Mesenchymal stem cell (in vitro differentiated cells and primary cell): ENCODE results near the gene P3H3.

Source experiments
- DNase-seq: peaks from one replicate; pipeline ENCODE4 v3.0.0-alpha.2; 2013
- H2AFZ ChIP-seq: one replicate; pipeline ENCODE4 v1.6.1; 2013; ENCODE audit warnings: low read depth, mild to moderate bottlenecking, control low read depth, inconsistent platforms, low read length, moderate library complexity
- H2AK5ac ChIP-seq: 2 replicates; pipeline ENCODE4 v1.6.1; 2013; ENCODE audit warnings: low read length, moderate library complexity, mild to moderate bottlenecking, inconsistent platforms; ENCODE audit not compliant: severe bottlenecking
- H2BK120ac ChIP-seq: one replicate; pipeline ENCODE4 v1.6.1; 2013; ENCODE audit warnings: low read depth, mild to moderate bottlenecking, inconsistent platforms, low read length, moderate library complexity
- H2BK12ac ChIP-seq, 2 experiments: one replicate each; pipeline ENCODE4 v1.6.1; 2013; ENCODE audit warnings: inconsistent platforms in 2 of 2, low read length in 2 of 2, mild to moderate bottlenecking in 2 of 2, moderate library complexity in 2 of 2, control low read depth in 1 of 2
- H2BK15ac ChIP-seq: one replicate; pipeline ENCODE4 v1.6.1; 2013; ENCODE audit warnings: mild to moderate bottlenecking, low read depth, inconsistent platforms; ENCODE audit not compliant: poor library complexity, severe bottlenecking
- H2BK5ac ChIP-seq: 2 replicates; pipeline ENCODE4 v1.6.1; 2013; ENCODE audit warnings: low read depth, mild to moderate bottlenecking, low read length, control low read depth, inconsistent platforms; ENCODE audit not compliant: poor library complexity, severe bottlenecking
- H3K14ac ChIP-seq, 2 experiments: one replicate each; pipeline ENCODE4 v1.6.1; 2013; ENCODE audit warnings: inconsistent platforms in 2 of 2, low read length in 2 of 2, control low read depth in 1 of 2, mild to moderate bottlenecking in 1 of 2, moderate library complexity in 1 of 2
- H3K18ac ChIP-seq, 2 experiments: one replicate each; pipeline ENCODE4 v1.6.1; 2013; ENCODE audit warnings: inconsistent platforms in 2 of 2, low read length in 2 of 2, control low read depth in 1 of 2, low read depth in 1 of 2, mild to moderate bottlenecking in 1 of 2
- H3K23ac ChIP-seq, 2 experiments: one replicate each; pipeline ENCODE4 v1.6.1; 2013; ENCODE audit warnings: inconsistent platforms in 2 of 2, low read length in 2 of 2, mild to moderate bottlenecking in 2 of 2, moderate library complexity in 2 of 2, control low read depth in 1 of 2
- H3K27ac ChIP-seq: 2 replicates; pipeline ENCODE4 v1.5.1; 2013; ENCODE audit warnings: mild to moderate bottlenecking, moderate library complexity, low read length, control low read depth, inconsistent platforms; ENCODE audit not compliant: poor library complexity, severe bottlenecking
- H3K27me3 ChIP-seq, 2 experiments: 2 replicates each; pipeline versions ENCODE4 v1.6.1 to v1.7.0; 2013; ENCODE audit warnings: low read length in 2 of 2, mild to moderate bottlenecking in 2 of 2, moderate library complexity in 2 of 2, control low read depth in 1 of 2, inconsistent platforms in 1 of 2; ENCODE audit not compliant: control insufficient read depth in 1 of 2, insufficient read depth in 1 of 2
- H3K36me3 ChIP-seq, 2 experiments: 2 replicates each; pipeline versions ENCODE4 v1.6.1 to v1.7.0; 2013; ENCODE audit warnings: low read length in 2 of 2, control low read depth in 1 of 2, inconsistent platforms in 1 of 2, low read depth in 1 of 2, mild to moderate bottlenecking in 1 of 2; ENCODE audit not compliant: insufficient read depth in 2 of 2, control insufficient read depth in 1 of 2
- H3K4ac ChIP-seq, 2 experiments: one replicate each; pipeline ENCODE4 v1.6.1; 2013; ENCODE audit warnings: inconsistent platforms in 2 of 2, low read length in 2 of 2, mild to moderate bottlenecking in 2 of 2, moderate library complexity in 2 of 2, control low read depth in 1 of 2, low read depth in 1 of 2
- H3K4me1 ChIP-seq: 2 replicates; pipeline ENCODE4 v1.6.1; 2013; ENCODE audit warnings: low read depth, low read length, control low read depth; ENCODE audit not compliant: control insufficient read depth, insufficient read depth
- H3K4me2 ChIP-seq: 2 replicates; pipeline ENCODE4 v1.6.1; 2013; ENCODE audit warnings: low read length, mild to moderate bottlenecking, inconsistent platforms; ENCODE audit not compliant: poor library complexity, severe bottlenecking
- H3K4me3 ChIP-seq, 2 experiments: 2 replicates each; pipeline versions ENCODE4 v1.5.1 to v1.7.0; 2013; ENCODE audit warnings: low read length in 2 of 2, mild to moderate bottlenecking in 2 of 2, control low read depth in 1 of 2, low read depth in 1 of 2; ENCODE audit not compliant: insufficient read depth in 1 of 2
- H3K79me1 ChIP-seq: replicated peaks from 2 replicates; pipeline ENCODE4 v1.6.1; 2013; ENCODE audit warnings: mild to moderate bottlenecking, control low read depth, low read length, inconsistent platforms; ENCODE audit not compliant: poor library complexity, severe bottlenecking
- H3K9ac ChIP-seq: 2 replicates; pipeline ENCODE4 v1.7.0; 2013; ENCODE audit warnings: mild to moderate bottlenecking, low read length, moderate library complexity
- H3K9me3 ChIP-seq: 2 replicates; pipeline ENCODE4 v1.7.0; 2013; ENCODE audit warnings: mild to moderate bottlenecking, low read length; ENCODE audit not compliant: control insufficient read depth
- H4K8ac ChIP-seq: one replicate; pipeline ENCODE4 v1.6.1; 2013; ENCODE audit warnings: inconsistent platforms, mild to moderate bottlenecking, low read length, moderate library complexity
- H4K91ac ChIP-seq: one replicate; pipeline ENCODE4 v1.6.1; 2013; ENCODE audit warnings: mild to moderate bottlenecking, low read length, inconsistent platforms
- WGBS: methylation state at CpG from one replicate; pipeline ENCODE4 v1.1.7; 2013; ENCODE audit warnings: mixed read lengths; 5-methylcytosine and 5-hydroxymethylcytosine counted together

The P3H3 gene

GRCh38 chr12:6822426-6823135, 5.6 kb upstream of the P3H3 start:
- H2BK12ac ChIP-seq, result no peak overlapping the region
- H3K23ac ChIP-seq, result no peak overlapping the region
- H3K4me1 ChIP-seq, result peaks cover 51% of the 10 kb centered on the region
- H3K4me2 ChIP-seq, result peak overlapping the region; percentile 74
- H3K9ac ChIP-seq, result no peak overlapping the region
- WGBS, result 50% methylated on average over 5 of the region's 7 CpGs
- H3K4me3 ChIP-seq, result no peak overlapping the region
- H3K27me3 ChIP-seq, result peaks cover 22 to 46% of the 10 kb centered on the region in 2 experiments
- peak overlapping the region in 1 of 2 experiments; percentile 42 for H3K18ac ChIP-seq
- H2AFZ ChIP-seq, result no peak overlapping the region
- no peak for DNase-seq
- no peak overlapping the region for H3K27ac ChIP-seq
- H2BK5ac ChIP-seq, result no peak overlapping the region
- peak overlapping the region; percentile 88 for H4K91ac ChIP-seq
- H3K79me1 ChIP-seq, result peaks cover 15% of the 10 kb centered on the region
- H3K14ac ChIP-seq, result no peak overlapping the region
- H3K4ac ChIP-seq, result peak overlapping the region in 1 of 2 experiments; percentile 24
- no peaks in the 10 kb centered on the region for H3K9me3 ChIP-seq
- no peak overlapping the region for H4K8ac ChIP-seq
- H2AK5ac ChIP-seq, result peak overlapping the region; percentile 3
- no peak overlapping the region for H2BK15ac ChIP-seq
- peaks cover 0 to 7% of the 10 kb centered on the region in 2 experiments for H3K36me3 ChIP-seq
- H2BK120ac ChIP-seq, result no peak overlapping the region

DNA sequence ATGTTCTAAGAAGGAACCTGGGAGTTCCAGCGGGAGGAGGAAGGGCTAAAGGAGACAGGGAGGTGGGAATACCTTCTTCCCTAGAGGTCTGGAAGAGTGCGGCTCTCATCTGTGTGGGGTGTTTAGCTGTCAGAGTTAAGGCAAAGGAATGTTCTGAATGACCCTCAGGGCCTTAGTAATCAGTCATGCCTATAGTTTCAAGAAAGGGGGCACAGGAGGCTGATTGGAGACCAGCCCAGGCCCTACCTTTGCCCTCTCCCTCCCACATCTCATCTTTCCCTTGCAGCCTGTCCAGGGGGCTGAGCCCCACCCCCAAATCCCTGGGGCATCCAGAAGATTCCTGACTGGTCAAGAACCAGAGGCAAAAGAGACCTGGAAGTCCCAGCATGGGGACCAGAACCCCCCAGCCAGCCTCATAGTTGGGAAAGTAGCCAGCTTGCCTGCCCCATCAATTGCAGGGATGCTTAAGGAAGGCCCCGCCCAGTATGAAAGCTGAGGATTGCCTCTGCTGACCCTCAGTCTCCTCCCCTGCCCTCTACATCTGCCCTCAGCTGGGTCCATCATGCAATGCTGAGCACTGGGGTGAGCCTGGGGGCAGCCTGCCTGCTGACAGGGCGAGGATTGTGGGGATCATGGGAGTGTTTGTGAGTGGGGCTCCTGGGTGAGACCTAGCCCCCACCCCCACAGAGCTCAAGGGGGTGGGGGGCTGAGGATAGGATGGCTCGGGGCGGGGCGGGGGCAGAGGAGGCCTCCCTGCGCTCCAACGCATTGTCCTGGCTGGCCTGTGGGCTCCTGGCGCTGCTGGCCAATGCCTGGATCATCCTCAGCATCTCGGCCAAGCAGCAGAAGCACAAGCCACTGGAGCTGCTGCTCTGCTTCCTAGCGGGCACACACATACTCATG, 4.8 kb upstream of the P3H3 start:
- Histone ChIP-seq H3K23ac (peak overlapping the region in 1 of 2 experiments; percentile 43), H3K27me3 (peaks cover 22 to 45% of the 10 kb centered on the region in 2 experiments)

DNA sequence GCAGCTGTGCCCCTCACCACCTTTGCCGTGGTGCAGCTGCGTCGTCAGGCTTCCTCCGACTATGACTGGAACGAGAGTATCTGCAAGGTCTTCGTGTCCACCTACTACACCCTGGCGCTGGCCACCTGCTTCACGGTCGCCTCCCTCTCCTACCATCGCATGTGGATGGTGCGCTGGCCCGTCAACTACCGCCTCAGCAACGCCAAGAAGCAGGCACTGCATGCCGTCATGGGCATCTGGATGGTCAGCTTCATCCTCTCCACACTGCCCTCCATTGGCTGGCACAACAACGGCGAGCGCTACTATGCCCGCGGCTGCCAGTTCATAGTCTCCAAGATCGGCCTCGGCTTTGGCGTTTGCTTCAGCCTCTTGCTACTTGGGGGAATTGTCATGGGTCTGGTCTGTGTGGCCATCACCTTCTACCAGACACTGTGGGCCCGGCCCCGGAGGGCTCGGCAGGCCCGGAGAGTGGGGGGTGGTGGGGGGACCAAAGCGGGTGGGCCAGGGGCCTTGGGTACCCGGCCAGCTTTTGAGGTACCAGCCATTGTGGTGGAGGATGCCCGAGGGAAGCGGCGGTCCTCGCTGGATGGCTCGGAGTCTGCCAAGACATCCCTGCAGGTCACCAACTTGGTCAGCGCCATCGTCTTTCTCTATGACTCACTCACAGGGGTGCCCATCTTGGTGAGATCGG, 4.0 kb upstream of the P3H3 start:
- WGBS, result 85% methylated on average over 37 of the region's 37 CpGs
- no peak overlapping the region for H2AFZ ChIP-seq
- H3K79me1 ChIP-seq, result peaks cover 15% of the 10 kb centered on the region
- peaks cover 51% of the 10 kb centered on the region for H3K4me1 ChIP-seq
- H2BK12ac ChIP-seq, result no peak overlapping the region
- no peaks in the 10 kb centered on the region for H3K9me3 ChIP-seq
- H3K4ac ChIP-seq, result no peak overlapping the region
- H4K91ac ChIP-seq, result peak overlapping the region; percentile 3
- H2BK15ac ChIP-seq, result no peak overlapping the region
- H3K4me3 ChIP-seq, result no peak overlapping the region
- DNase-seq, result no peak
- no peak overlapping the region for H2AK5ac ChIP-seq
- H4K8ac ChIP-seq, result no peak overlapping the region
- no peak overlapping the region for H2BK120ac ChIP-seq
- no peak overlapping the region for H3K4me2 ChIP-seq
- H3K27ac ChIP-seq, result no peak overlapping the region
- H3K36me3 ChIP-seq, result peaks cover 0 to 7% of the 10 kb centered on the region in 2 experiments
- H3K23ac ChIP-seq, result peak overlapping the region in 1 of 2 experiments; percentile 43
- peaks cover 22 to 39% of the 10 kb centered on the region in 2 experiments for H3K27me3 ChIP-seq
- no peak overlapping the region for H2BK5ac ChIP-seq
- no peak overlapping the region for H3K18ac ChIP-seq
- no peak overlapping the region for H3K9ac ChIP-seq
- peak overlapping the region in 1 of 2 experiments; percentile 47 for H3K14ac ChIP-seq

More for the DNA sequence above, 4.8 kb upstream of the P3H3 start:
- Histone ChIP-seq H3K4ac (no peak overlapping the region), H4K8ac (no peak overlapping the region), H3K18ac (no peak overlapping the region), H3K9me3 (no peaks in the 10 kb centered on the region), H3K4me1 (peaks cover 53% of the 10 kb centered on the region), H3K79me1 (peaks cover 15% of the 10 kb centered on the region), H3K14ac (peak overlapping the region in 1 of 2 experiments; percentile 47), H2AK5ac (no peak overlapping the region), H2BK12ac (peak overlapping the region in 1 of 2 experiments; percentile 45), H3K9ac (no peak overlapping the region), H4K91ac (peak overlapping the region; percentile 3), H3K4me3 (no peak overlapping the region), H2BK120ac (no peak overlapping the region), H3K36me3 (peaks cover 0 to 7% of the 10 kb centered on the region in 2 experiments), H2AFZ (no peak overlapping the region), H2BK15ac (no peak overlapping the region), H3K27ac (no peak overlapping the region), H3K4me2 (no peak overlapping the region), H2BK5ac (no peak overlapping the region)
- WGBS, result 82% methylated on average over 10 of the region's 12 CpGs
- DNase-seq, result no peak
